SJSA1 (cell line): ENCODE measurements around the gene UNCX. TPM values are rescaled to one million over a fixed set of nuclear protein-coding genes. Genes with fewer than 3 reads are reported as not detected.
"Not testable (repeated sequence)": the region's sequence is repeated elsewhere in the genome, so short reads cannot be mapped to it uniquely, and the experiment has no call there.

Experiments
- DNase-seq, 2 experiments: peaks; one replicate each; pipeline ENCODE4 v3.0.0-alpha.2; 2015 to 2020; ENCODE audit warnings: low spot score in 2 of 2, low read depth in 1 of 2
- H3K27ac ChIP-seq: fragments of 250-450 bp; sonication (Bioruptor Pico); 2 replicates; pipeline ENCODE4 v1.5.1; 2020; ENCODE audit warnings: mild to moderate bottlenecking, moderate library complexity
- H3K27me3 ChIP-seq: fragments of 250-450 bp; sonication (Bioruptor Pico); replicated peaks from 2 replicates; pipeline ENCODE4 v1.5.1; 2020; ENCODE audit warnings: mild to moderate bottlenecking, moderate library complexity
- H3K36me3 ChIP-seq: fragments of 250-450 bp; sonication (Bioruptor Pico); 2 replicates; pipeline ENCODE4 v1.5.1; 2020; ENCODE audit warnings: mild to moderate bottlenecking
- H3K4me1 ChIP-seq: fragments of 250-450 bp; sonication (Bioruptor Pico); replicated peaks from 2 replicates; pipeline ENCODE4 v1.6.1; 2021; ENCODE audit warnings: mild to moderate bottlenecking
- H3K4me3 ChIP-seq: fragments of 250-450 bp; sonication (Bioruptor Pico); 2 replicates; pipeline ENCODE4 v1.5.1; 2020; ENCODE audit warnings: mild to moderate bottlenecking
- H3K9me3 ChIP-seq: fragments of 250-450 bp; sonication (Bioruptor Pico); replicated peaks from 2 replicates; pipeline ENCODE4 v1.5.1; 2020; ENCODE audit warnings: mild to moderate bottlenecking
- total RNA-seq: library from RNA; depleted of rRNA; stranded (reverse); fragments of >200 nt; shearing (Covaris generic); gene quantifications from 2 replicates; pipeline ENCODE4 v1.2.3, GENCODE V29; 2014

UNCX gene
- total RNA-seq, 1 experiment from 2014 or later, result not detected

DNA sequence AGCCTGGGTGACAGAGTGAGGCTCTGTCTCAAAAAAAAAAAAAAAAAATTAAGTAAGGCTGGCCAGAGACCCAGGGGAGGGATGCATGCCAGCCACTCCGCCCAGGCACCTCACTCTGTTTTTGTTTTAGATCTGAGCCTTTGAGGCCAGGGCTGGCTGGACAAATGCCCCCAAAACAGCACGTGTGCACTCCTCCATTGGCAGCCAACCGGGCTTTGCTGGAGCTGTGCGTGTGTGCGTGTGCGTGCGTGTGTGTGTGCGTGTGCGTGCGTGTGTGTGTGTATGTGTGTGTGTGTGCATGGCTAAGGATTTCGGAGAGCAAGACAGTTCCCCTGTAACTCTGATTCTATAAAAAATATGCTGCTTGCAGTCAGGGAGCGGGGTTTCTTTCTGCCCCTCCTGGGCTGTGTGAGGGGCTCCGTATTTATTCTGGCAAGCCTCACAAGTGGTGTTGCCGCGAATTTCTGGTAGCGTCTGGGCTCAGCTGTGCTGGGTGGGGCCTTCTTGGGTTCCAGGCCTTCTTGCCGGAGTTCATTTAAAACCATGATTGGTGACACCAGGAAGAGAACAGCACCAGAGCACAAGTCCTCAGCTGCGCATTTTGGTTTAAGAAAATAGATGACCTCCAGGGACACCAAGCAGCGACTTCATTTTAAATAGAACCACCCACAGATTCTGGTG, 28.1 kb upstream of the UNCX start:
- Histone ChIP-seq H3K4me1 (no peaks in the 10 kb centered on the region), H3K9me3 (no peaks in the 10 kb centered on the region), H3K27ac (no peak overlapping the region), H3K36me3 (no peaks in the 10 kb centered on the region), H3K4me3 (no peak overlapping the region), H3K27me3 (peaks cover 34% of the 10 kb centered on the region)
- no peak for DNase-seq

DNA sequence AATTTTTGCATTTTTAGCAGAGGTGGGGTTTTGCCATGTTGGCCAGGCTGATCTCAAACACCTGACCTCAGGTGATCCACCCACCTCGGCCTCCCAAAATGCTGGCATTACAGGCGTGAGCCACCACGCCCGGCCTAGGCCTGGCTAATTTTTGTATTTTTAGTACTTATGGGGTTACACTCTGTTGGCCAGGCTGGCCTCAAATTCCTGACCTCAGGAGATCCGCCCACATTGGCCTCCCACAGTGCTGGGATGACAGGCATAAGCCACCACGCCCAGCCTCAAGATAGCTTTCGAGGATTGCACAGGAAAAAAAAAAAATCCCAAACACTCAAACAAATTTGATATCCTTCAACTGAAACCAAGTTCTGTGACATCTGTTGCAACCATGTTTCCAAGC, 26.9 kb upstream of the UNCX start:
- H3K36me3 ChIP-seq, H3K9me3 ChIP-seq, H3K4me3 ChIP-seq, H3K4me1 ChIP-seq, DNase-seq, H3K27ac ChIP-seq: not testable (repeated sequence)
- peaks cover 40% of the 10 kb centered on the region for H3K27me3 ChIP-seq

DNA sequence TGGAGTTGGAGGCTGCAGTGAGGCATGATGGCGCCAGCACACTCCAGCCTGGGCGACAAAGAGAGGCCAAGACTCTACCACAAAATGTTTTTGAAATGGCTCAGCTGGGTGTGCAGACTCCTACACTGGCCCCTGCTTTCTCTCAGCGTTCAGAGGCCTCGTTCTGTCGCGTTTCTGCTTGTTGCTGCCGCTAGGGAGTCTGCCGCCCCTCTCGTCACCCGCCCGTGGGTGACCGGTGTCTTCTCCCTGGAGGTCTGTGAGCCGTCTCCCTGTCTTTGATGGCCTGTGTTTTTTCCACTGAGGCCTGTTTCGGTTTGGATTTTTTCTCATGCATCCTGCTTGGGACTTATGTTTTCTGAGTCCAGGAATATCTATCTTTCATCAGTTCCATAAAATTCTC, 23.6 kb upstream of the UNCX start:
- Histone ChIP-seq H3K36me3 (no peaks in the 10 kb centered on the region), H3K27ac (no peak overlapping the region), H3K9me3 (no peaks in the 10 kb centered on the region), H3K27me3 (peaks cover 60% of the 10 kb centered on the region), H3K4me3 (no peak overlapping the region), H3K4me1 (no peaks in the 10 kb centered on the region)
- no peak for DNase-seq

GRCh38 chr7:1210321-1210978, 22.2 kb upstream of the UNCX start:
- no peak for DNase-seq
- peaks cover 73% of the 10 kb centered on the region for H3K27me3 ChIP-seq

DNA sequence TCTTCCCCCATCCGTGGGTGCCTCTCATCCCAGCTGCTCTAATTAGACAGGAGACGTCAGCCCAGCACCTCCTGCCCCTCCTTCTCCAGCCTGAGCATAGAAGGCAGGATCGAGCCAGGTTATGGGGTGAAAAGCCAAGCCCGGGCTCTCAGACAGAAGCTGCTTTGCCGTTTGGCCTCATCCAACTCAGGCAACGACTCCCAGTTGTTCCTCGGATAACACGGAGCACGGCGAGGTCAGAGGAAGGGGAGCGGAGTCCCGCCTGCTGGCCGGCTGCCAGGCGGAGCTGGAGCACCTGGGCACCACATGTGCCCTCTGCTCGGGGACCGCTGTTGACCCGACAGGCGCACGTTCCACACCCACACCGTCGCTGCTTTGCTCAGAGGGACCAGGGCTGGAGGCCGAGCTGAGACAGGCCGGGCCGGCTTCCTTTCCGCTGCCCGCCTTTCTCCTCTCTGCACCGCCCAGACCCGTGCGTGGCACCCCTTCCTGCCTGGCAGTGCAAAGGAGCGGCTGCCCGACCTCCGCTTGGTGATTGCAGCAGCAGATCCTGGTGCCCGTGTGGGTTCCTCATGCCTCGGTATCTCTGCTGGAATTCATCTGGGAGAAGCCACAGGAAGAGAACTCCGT, 21.6 kb upstream of the UNCX start:
- H3K9me3 ChIP-seq, result no peaks in the 10 kb centered on the region
- H3K27ac ChIP-seq, result no peak overlapping the region
- no peaks in the 10 kb centered on the region for H3K4me1 ChIP-seq
- no peak overlapping the region for H3K4me3 ChIP-seq
- H3K36me3 ChIP-seq, result no peaks in the 10 kb centered on the region
- peaks cover 73% of the 10 kb centered on the region for H3K27me3 ChIP-seq
- DNase-seq, result no peak

More at GRCh38 chr7:1210321-1210978, 22.2 kb upstream of the UNCX start:
- H3K4me3 ChIP-seq, result no peak overlapping the region
- no peaks in the 10 kb centered on the region for H3K36me3 ChIP-seq
- H3K4me1 ChIP-seq, result no peaks in the 10 kb centered on the region
- no peaks in the 10 kb centered on the region for H3K9me3 ChIP-seq
- H3K27ac ChIP-seq, result no peak overlapping the region

DNA sequence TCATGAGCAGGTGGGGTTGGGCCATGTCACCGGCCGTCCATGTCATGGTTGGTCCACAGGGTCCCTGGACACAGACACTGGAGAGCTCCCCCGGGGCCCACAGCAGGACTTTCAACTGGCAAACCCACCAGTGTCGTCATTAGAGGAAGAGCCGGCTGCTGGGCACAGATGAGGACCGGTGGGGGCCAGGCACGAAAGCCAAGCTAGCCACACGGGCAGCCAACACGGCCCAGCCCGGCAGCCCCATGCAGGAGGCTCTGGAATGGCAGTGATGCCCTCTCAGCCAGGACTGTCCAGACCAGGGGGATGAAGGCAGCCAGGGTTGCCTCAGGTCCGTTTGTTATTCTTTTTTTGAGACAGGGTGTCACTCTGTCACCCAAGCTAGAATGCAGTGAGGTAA, 21.1 kb upstream of the UNCX start:
- no peak for DNase-seq
- H3K36me3 ChIP-seq, result no peaks in the 10 kb centered on the region
- H3K27ac ChIP-seq, result no peak overlapping the region
- no peak overlapping the region for H3K4me3 ChIP-seq
- H3K27me3 ChIP-seq, result peaks cover 73% of the 10 kb centered on the region
- no peaks in the 10 kb centered on the region for H3K4me1 ChIP-seq
- H3K9me3 ChIP-seq, result no peaks in the 10 kb centered on the region

DNA sequence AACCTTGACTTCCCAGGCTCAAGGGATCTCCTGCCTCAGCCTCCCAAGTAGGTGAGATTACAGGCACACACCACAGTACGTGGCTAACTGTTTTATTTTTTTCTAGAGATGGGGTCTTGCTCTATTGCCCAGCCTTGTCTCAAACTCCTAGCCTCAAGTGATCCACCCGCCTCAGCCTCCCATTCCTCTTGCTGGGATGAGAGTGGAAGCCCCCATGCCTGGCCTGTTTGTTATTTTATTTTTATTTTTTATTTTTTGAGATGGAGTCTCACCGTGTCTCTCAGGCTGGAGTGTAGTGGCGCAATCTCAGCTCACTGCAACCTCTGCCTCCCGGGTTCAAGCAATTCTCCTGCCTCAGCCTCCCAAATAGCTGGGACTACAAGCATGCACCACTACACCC, 20.6 kb upstream of the UNCX start:
- not testable (repeated sequence) for DNase-seq, H3K36me3 ChIP-seq, H3K4me3 ChIP-seq, H3K9me3 ChIP-seq, H3K27ac ChIP-seq, H3K4me1 ChIP-seq
- peaks cover 77% of the 10 kb centered on the region for H3K27me3 ChIP-seq

DNA sequence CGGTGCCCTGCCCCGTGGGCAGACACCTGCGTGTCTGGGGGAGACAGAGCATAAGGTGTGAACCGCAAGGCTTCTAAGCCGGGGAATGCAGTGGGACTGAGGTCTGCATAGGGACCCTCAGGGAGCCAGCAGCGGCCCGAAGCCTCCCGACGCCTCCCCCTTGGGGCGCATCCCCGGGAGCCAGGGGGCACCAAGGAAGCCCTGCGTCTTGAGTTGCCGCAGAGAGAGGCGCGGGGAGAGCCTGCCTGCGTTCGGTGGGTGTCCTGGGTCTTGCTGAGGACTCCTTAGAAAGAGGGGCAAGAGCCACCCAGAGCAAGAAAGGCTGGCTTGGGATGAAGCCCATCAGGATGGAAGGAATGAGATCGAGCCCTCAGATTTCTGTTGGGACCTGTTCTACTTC, 18.2 kb upstream of the UNCX start:
- DNase-seq, result no peak

DNA sequence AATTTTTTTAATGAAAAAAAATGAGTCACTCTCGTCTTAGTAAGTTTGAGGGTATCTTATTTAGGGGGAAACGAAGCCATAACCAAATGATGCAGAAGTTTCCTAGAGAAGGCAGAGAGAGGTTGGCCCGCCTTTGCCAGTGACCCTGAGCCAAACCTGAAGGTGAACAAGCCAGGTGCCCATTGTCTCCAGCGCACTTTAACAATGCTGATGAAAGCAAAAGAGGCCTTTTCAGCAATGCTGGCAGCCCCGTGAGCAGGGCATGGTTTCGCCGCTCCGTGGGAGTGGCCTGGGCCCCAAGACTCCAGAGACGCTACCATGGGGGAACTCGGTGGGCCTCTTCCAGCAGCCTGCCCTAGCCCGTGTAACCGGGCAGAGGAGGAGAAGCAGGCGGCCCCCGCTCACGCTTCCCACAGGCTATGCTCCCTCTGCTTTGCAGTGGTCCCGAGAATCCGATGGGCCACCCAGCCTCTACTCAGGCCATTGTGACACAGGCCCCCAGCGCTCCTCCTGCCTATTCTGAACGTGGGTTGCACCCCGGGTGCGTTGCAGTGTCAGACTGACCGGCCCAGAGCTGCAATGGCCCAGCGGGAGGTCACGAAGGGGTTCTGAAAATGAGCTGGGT, 14.0 kb upstream of the UNCX start:
- Histone ChIP-seq H3K4me3 (no peak overlapping the region), H3K36me3 (no peaks in the 10 kb centered on the region), H3K27me3 (peaks cover 86% of the 10 kb centered on the region), H3K9me3 (no peaks in the 10 kb centered on the region), H3K27ac (no peak overlapping the region), H3K4me1 (no peaks in the 10 kb centered on the region)
- no peak for DNase-seq

More for the DNA sequence above, 18.2 kb upstream of the UNCX start:
- H3K4me3 ChIP-seq, result no peak overlapping the region
- H3K9me3 ChIP-seq, result no peaks in the 10 kb centered on the region
- no peaks in the 10 kb centered on the region for H3K36me3 ChIP-seq
- H3K27me3 ChIP-seq, result peaks cover 91% of the 10 kb centered on the region
- H3K4me1 ChIP-seq, result no peaks in the 10 kb centered on the region
- no peak overlapping the region for H3K27ac ChIP-seq

DNA sequence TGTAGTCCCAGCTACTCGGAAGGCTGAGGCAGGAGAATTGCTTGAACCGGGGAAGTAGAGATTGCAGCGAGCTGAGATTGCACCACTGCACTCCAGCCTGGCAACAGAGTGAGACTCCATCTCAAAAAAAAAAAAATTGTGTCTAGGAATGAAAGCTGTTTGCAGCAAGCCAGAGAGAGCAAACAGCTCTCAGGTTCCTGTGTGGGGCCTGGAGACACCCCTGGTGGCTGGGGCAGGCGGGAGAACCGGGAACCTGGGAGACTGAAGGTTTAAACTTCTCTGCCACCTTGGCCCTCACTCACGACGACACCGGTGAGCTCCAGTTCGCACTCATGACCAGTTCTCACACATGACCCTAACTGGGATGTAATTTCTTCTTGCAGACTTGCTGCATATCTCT, 13.2 kb upstream of the UNCX start:
- Histone ChIP-seq H3K4me1 (no peaks in the 10 kb centered on the region), H3K4me3 (no peak overlapping the region), H3K27me3 (peaks cover 88% of the 10 kb centered on the region), H3K9me3 (no peaks in the 10 kb centered on the region), H3K36me3 (no peaks in the 10 kb centered on the region), H3K27ac (no peak overlapping the region)
- no peak for DNase-seq

- no peak overlapping the region for H3K27ac ChIP-seq
- H3K36me3 ChIP-seq, result no peaks in the 10 kb centered on the region
- peaks cover 82% of the 10 kb centered on the region for H3K27me3 ChIP-seq
- H3K4me1 ChIP-seq, result no peaks in the 10 kb centered on the region
- H3K9me3 ChIP-seq, result no peaks in the 10 kb centered on the region
- DNase-seq, result no peak
- H3K4me3 ChIP-seq, result no peak overlapping the region
These were observed 12.5 kb upstream of the UNCX start for GRCh38 chr7:1220000-1220726.

GRCh38 chr7:1220977-1221745, 11.5 kb upstream of the UNCX start:
- no peak for DNase-seq
- Histone ChIP-seq H3K4me1 (no peaks in the 10 kb centered on the region), H3K27me3 (peaks cover 85% of the 10 kb centered on the region), H3K27ac (no peak overlapping the region), H3K36me3 (no peaks in the 10 kb centered on the region), H3K4me3 (no peak overlapping the region), H3K9me3 (no peaks in the 10 kb centered on the region; the same call in 1 of the 2 replicates)
